Right renal pelvis (tissue), 4 donors: ENCODE results near the gene LAMC1. TPM values are rescaled to one million over a fixed set of nuclear protein-coding genes. Genes with fewer than 3 reads are reported as not detected.
"Not testable (repeated sequence)": the region's sequence is repeated elsewhere in the genome, so short reads cannot be mapped to it uniquely, and the experiment has no call there.

Source experiments
- DNase-seq, 4 donors: peaks; one replicate each; pipeline ENCODE4 v3.0.0-alpha.2; 2013; ENCODE audit warnings: low read depth in 4 of 4, low spot score in 3 of 4, missing footprints in 1 of 4
- polyA plus RNA-seq, 4 donors: library from polyadenylated mRNA; unstranded; fragments of 120-200 nt; gene quantifications; one replicate each; pipeline ENCODE4 v1.2.1, GENCODE V29; 2013; ENCODE audit not compliant: insufficient read length in 4 of 4

Gene LAMC1
- polyA plus RNA-seq, 4 donors = 269 to 303 (median 287) TPM

- no peak for DNase-seq
Measured at GRCh38 chr1:183142171-183142570, 119.0 kb downstream of the LAMC1 start.

- DNase-seq = no peak
Measured at GRCh38 chr1:183143576-183144315, 120.5 kb downstream of the LAMC1 start.

- DNase-seq = no peak
Measured at GRCh38 chr1:183144752-183145151, 121.5 kb downstream of the LAMC1 start.

- no peak for DNase-seq
Measured at GRCh38 chr1:183147735-183148134, 124.5 kb downstream of the LAMC1 start.

GRCh38 chr1:183148599-183148998 lies 125.4 kb downstream of the LAMC1 start:
- no peak for DNase-seq

GRCh38 chr1:183149273-183149672 lies 126.1 kb downstream of the LAMC1 start:
- DNase-seq = no peak

GRCh38 chr1:183150032-183150431 lies 126.8 kb downstream of the LAMC1 start:
- not testable (repeated sequence) for DNase-seq

GRCh38 chr1:183150445-183150844 lies 127.2 kb downstream of the LAMC1 start:
- no peak for DNase-seq

GRCh38 chr1:183152180-183152579 lies 129.0 kb downstream of the LAMC1 start:
- no peak for DNase-seq

- DNase-seq = no peak
Measured at GRCh38 chr1:183155939-183156338, 132.7 kb downstream of the LAMC1 start.

GRCh38 chr1:183159960-183160359 lies 136.7 kb downstream of the LAMC1 start:
- DNase-seq = no peak

- no peak for DNase-seq
Measured at GRCh38 chr1:183161391-183161790, 138.2 kb downstream of the LAMC1 start.

GRCh38 chr1:183163316-183163715 lies 140.1 kb downstream of the LAMC1 start:
- DNase-seq = no peak

- no peak for DNase-seq
Measured at GRCh38 chr1:183164340-183164739, 141.1 kb downstream of the LAMC1 start.

GRCh38 chr1:183164963-183165362 lies 141.7 kb downstream of the LAMC1 start:
- no peak for DNase-seq

- DNase-seq = no peak
Measured at GRCh38 chr1:183165456-183165855, 142.2 kb downstream of the LAMC1 start.

GRCh38 chr1:183166454-183166853 lies 143.2 kb downstream of the LAMC1 start:
- DNase-seq = no peak

- no peak for DNase-seq
Measured at GRCh38 chr1:183167676-183168075, 144.5 kb downstream of the LAMC1 start.

- no peak for DNase-seq
Measured at GRCh38 chr1:183168308-183168707, 145.1 kb downstream of the LAMC1 start.

- DNase-seq = no peak
Measured at GRCh38 chr1:183173828-183174227, 150.6 kb downstream of the LAMC1 start.

- DNase-seq = no peak
Measured at GRCh38 chr1:183175631-183176030, 152.4 kb downstream of the LAMC1 start.

GRCh38 chr1:183178545-183178944 lies 155.3 kb downstream of the LAMC1 start:
- no peak for DNase-seq

GRCh38 chr1:183179033-183179432 lies 155.8 kb downstream of the LAMC1 start:
- no peak for DNase-seq
